Measurements from ENCODE around the gene PIP4K2C. TPM values are rescaled to one million over a fixed set of nuclear protein-coding genes. Genes with fewer than 3 reads are reported as not detected.
"Not testable (repeated sequence)": the region's sequence is repeated elsewhere in the genome, so short reads cannot be mapped to it uniquely, and the experiment has no call there.

PIP4K2C gene
- polyA plus RNA-seq, 1 donor, result 10.6 TPM

DNA sequence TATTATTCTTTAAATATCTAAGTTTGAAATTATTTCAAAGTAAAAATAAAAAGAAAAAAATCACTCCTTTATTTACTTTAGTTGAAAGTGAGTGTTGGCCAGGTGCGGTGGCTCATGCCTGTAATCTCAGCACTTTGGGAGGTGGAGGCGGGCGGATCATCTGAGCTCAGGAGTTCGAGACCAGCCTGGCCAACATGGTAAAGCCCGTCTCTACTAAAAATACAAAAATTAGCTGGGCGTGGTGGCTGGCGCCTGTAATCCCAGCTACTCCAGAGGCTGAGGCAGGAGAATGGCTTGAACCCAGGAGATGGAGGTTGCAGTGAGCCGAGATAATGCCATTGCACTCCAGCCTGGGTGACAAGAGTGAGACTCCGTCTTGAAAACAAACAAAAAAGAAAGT, 45.7 kb downstream of the PIP4K2C start:
- not testable (repeated sequence) for DNase-seq (ENCODE audit: low read depth)

DNA sequence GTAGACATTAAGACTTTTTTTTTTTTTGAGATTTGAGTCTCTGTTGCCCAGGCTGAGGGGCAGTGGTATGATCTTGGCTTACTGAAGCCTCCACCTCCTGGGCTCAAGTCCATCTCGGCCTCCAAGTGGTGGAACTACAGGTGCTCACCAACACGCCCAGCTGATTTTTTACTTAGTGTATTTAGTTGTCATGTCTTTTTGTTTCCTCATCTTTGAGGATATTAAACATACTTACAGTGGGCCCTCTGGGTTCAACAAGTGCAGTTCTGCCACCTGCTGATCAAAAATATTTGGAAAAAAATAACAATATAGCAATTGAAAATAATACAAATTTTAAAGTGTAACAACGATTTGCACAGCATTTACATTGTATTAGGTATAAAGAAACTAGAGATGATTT, 46.4 kb downstream of the PIP4K2C start:
- DNase-seq (ENCODE audit: low read depth), result no peak

DNA sequence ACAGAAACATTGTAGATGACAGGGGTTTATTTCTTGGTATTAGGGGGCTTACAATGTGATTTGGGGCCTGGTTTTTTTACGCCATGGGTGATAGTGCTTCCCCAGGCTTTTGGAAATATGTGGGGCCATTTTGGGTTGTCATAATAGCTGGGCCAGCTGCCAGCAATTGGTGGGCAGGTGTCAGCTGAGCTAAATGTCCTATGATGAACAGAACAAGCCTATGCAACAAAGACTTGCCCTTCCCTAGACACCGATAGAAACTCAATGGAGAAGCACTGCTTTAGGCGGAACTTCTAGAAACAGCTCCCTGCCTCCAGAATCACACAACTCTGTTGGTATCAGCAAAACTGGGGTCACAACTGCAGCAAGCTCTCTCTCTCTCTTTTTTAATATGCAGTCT, 47.1 kb downstream of the PIP4K2C start:
- DNase-seq (ENCODE audit: low read depth), result no peak

DNA sequence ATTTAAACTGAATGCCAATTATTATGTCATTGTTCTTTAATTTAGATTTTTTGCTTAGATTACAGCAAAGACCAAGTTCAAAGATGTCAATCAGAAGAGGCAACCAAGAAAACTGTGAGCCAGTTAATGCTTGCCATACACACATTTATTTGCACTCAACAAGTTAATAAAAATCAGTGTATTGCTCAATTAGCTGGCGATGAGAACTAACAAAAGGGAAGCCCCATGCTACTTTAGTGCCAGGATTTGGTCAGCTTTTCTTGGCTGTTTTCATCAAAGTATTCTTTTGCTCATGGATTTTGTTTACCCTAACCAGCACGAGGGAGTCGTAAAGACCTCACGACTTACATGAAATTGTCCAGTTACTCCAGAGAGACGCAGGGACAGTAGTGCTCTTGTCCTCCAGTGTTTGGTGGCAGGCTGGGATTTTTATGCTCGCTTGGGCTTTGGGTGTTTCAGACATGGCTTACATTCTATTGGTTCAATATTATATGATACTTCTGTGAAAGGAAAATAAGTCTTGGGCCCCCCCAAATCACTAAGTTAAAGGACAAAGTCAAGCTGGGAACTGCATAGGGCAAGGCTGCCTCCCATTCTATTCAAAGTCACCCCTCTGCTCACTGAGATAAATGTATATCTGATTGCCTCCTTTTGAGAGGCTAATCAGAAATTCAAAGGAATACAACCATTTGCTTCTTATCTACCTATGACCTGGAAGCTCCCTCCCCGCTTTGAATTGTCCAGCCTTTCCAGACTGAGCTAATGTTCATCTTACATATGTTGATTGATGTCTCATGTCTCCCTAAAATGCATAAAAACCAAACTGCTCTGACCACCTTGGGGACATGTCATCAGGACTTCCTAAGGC, 49.4 kb downstream of the PIP4K2C start:
- DNase-seq (ENCODE audit: low read depth), result no peak

DNA sequence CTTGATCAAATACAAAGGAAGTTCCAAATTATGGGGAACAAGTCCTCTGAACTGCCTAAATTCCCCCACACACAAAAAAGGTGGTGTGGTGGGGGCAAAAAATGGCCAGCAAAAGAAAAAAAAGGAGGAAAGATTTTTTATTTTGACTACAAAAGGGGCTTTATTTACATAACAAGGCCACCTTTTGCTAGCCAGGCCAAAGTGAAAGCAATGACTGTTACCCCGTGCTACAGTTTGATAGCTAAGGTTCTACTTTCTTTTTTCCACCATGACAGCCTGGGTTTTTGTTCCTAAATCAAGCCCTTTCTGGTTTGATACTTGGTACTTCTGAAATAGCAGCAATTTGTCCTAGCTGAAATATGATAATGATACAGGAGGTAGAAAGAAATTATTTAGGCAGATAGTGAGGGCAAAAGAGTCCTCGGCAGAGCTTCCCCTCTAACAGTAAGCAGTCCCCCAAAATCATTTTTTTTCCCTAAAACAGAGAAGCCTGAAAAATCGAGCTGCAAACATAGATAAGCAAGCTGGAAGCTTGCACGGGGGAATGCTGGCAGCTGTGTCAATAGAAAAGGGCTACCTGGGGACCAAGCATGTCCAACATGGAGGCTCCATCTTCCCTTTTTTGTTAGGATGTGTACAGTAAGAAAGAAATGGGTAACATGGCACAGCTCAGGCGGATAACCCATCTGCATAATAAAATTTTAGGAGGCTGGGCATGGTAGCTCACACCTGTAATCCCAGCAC, 50.9 kb downstream of the PIP4K2C start:
- no peak for DNase-seq (ENCODE audit: low read depth)

DNA sequence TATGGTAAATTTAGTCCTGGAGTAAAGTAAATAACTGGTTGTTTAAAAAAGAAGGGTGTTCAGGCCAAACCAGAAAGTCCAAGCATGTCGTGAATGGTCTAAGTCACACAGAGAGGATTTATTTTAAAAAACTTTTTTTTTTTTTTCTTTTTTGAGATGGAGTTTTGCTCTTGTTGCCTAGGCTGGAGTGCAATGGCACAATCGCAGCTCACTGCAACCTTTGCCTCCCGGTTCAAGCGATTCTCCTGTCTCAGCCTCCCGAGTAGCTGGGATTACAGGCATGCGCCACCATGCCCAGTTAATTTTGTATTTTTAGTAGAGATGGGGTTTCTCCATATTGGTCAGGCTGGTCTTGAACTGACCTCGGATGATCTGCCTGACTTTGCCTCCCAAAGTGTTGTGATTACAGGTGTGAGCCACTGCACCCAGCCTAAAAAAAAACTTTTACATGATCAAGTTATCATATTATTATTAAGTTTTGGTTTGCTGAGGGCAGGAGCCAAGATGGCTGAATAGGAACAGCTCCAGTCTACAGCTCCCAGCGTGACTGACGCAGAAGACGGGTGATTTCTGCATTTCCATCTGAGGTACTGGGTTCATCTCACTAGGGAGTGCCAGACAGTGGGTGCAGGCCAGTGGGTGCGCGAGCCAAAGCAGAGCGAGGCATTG, 55.1 kb downstream of the PIP4K2C start:
- not testable (repeated sequence) for DNase-seq (ENCODE audit: low read depth)

DNA sequence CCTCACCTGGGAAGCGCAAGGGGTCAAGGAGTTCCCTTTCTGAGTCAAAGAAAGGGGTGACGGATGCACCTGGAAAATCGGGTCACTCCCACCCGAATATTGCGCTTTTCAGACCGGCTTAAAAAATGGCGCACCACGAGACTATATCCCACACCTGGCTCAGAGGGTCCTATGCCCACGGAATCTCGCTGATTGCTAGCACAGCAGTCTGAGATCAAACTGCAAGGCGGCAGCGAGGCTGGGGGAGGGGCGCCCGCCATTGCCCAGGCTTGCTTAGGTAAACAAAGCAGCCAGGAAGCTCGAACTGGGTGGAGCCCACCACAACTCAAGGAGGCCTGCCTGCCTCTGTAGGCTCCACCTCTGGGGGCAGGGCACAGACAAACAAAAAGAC, 55.7 kb downstream of the PIP4K2C start:
- not testable (repeated sequence) for DNase-seq (ENCODE audit: low read depth)

Other genes starting within 250 kb of the PIP4K2C start
- 50.1 TPM for gene R3HDM2, start 160.1 kb upstream of the PIP4K2C start, polyA plus RNA-seq (ENCODE audit: insufficient read length)
- 0.25 TPM for gene INHBC, start 156.4 kb upstream of the PIP4K2C start, polyA plus RNA-seq (ENCODE audit: insufficient read length)
- gene INHBE, start 135.9 kb upstream of the PIP4K2C start, polyA plus RNA-seq (ENCODE audit: insufficient read length), result 3.8 TPM
- 11.2 TPM for gene GLI1, start 131.4 kb upstream of the PIP4K2C start, polyA plus RNA-seq (ENCODE audit: insufficient read length)
- gene ARHGAP9, start 111.3 kb upstream of the PIP4K2C start, polyA plus RNA-seq (ENCODE audit: insufficient read length), result 4.2 TPM
- 83.8 TPM for gene MARS1, start 103.1 kb upstream of the PIP4K2C start, polyA plus RNA-seq (ENCODE audit: insufficient read length)
- gene DDIT3, start 70.7 kb upstream of the PIP4K2C start, polyA plus RNA-seq (ENCODE audit: insufficient read length), result 12.6 TPM
- gene MBD6, start 68.4 kb upstream of the PIP4K2C start, polyA plus RNA-seq (ENCODE audit: insufficient read length), result 43.1 TPM
- 148 TPM for gene DCTN2, start 44.0 kb upstream of the PIP4K2C start, polyA plus RNA-seq (ENCODE audit: insufficient read length)
- 0.03 TPM for gene KIF5A, start 41.1 kb upstream of the PIP4K2C start, polyA plus RNA-seq (ENCODE audit: insufficient read length)
- 22.4 TPM for gene DTX3, start 13.6 kb downstream of the PIP4K2C start, polyA plus RNA-seq (ENCODE audit: insufficient read length)
- gene ARHGEF25, start 20.2 kb downstream of the PIP4K2C start, polyA plus RNA-seq (ENCODE audit: insufficient read length), result 25.4 TPM
- gene B4GALNT1, start 42.0 kb downstream of the PIP4K2C start, polyA plus RNA-seq (ENCODE audit: insufficient read length), result 2.1 TPM
- gene OS9, start 102.9 kb downstream of the PIP4K2C start, polyA plus RNA-seq (ENCODE audit: insufficient read length), result 107 TPM
- 8.2 TPM for gene AGAP2, start 147.6 kb downstream of the PIP4K2C start, polyA plus RNA-seq (ENCODE audit: insufficient read length)
- 40.9 TPM for gene TSPAN31, start 153.8 kb downstream of the PIP4K2C start, polyA plus RNA-seq (ENCODE audit: insufficient read length)
- gene CDK4, start 161.1 kb downstream of the PIP4K2C start, polyA plus RNA-seq (ENCODE audit: insufficient read length), result 134 TPM
- 8.3 TPM for gene MARCHF9, start 163.9 kb downstream of the PIP4K2C start, polyA plus RNA-seq (ENCODE audit: insufficient read length)
- gene CYP27B1, start 175.9 kb downstream of the PIP4K2C start, polyA plus RNA-seq (ENCODE audit: insufficient read length), result 0.86 TPM
- 24.4 TPM for gene METTL1, start 180.9 kb downstream of the PIP4K2C start, polyA plus RNA-seq (ENCODE audit: insufficient read length)
- gene EEF1AKMT3, start 181.4 kb downstream of the PIP4K2C start, polyA plus RNA-seq (ENCODE audit: insufficient read length), result 6.9 TPM
- gene TSFM, start 191.6 kb downstream of the PIP4K2C start, polyA plus RNA-seq (ENCODE audit: insufficient read length), result 30.0 TPM
- 24.6 TPM for gene AVIL, start 227.5 kb downstream of the PIP4K2C start, polyA plus RNA-seq (ENCODE audit: insufficient read length)

All from forelimb muscle (tissue), 1 donor.